IPS-NIHi11 (cell line): ENCODE measurements around the gene SLC28A1.
"Not testable (repeated sequence)": the region's sequence is repeated elsewhere in the genome, so short reads cannot be mapped to it uniquely, and the experiment has no call there.

Experiments used
- DNase-seq: peaks from one replicate; pipeline ENCODE4 v3.0.0; 2012; ENCODE audit warnings: mixed read lengths, low spot score

SLC28A1 gene

DNA sequence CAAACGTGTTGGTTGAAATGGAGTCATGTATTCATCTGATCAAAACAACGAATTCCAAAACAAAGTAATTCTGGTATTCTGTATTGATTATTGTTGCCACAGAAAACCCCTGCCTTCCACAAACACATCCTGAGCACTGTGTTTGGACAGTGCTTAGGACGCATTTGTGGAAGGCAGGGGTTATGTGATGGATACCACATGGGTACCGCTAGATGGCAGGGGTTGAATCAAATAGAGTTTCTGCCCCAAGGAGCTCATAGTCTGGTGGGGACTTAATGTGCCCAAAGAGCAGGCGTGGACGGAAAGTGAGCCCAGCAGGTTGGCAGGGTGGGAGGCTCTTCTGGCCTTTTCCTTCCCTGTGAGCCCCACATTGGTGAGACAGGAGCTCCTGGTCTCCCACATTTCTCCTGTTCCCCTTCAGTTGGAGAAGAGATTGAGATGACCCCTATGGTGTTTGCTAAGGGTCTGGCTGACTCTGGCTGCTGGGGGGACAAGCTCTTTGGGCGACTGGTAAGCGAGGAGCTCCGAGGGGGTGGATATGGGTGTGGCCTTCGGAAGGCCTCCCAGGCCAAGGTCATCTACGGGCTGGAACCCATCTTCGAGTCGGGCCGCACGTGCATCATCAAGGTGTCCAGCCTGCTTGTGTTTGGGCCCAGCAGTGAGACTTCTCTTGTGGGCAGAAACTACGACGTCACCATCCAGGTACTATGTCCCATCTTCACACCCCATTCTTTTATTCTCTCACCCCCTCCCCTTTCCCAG, 22.1 kb upstream of the SLC28A1 start:
- no peak for DNase-seq

DNA sequence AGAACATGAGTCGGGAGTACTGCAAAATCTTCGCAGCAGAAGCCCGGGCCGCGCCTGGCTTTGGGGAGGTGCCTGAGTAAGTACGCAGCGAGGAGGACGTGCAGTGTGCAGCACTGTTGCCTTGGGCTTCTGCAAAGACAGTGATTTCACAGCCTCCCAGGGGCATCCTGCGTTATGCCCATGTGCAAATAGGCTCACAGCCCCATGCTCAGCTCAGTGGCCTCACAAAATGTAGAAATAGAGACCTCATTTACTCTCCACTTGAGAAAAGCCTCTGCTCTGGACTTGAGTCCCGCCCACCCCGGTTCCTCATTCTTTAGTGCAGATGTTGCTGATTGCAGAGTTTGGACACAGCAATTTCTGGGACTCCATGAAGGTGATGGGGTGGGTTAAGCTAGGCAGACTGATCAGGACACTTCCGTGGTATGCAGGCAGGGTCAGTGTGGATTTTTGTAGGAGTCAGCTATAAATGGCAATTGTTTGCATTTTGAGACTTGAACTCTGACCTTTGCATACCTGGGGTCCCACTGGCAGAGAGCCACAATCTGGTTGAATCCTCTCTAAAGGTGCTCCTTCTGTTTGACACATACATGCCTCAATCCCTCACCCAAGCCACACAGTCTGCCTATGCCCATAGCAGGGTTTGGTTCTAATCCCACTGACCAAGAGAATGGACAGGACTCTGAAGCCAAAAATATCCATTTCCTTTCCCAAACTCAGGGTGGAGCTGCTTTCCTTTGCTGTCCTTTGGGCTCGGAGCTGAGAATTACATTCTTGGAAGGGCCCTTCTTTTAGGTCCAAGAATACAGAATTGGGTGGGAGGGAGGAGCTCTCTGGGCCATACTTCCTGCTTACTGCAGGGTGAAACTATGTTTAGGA, 20.7 kb upstream of the SLC28A1 start:
- DNase-seq = no peak

DNA sequence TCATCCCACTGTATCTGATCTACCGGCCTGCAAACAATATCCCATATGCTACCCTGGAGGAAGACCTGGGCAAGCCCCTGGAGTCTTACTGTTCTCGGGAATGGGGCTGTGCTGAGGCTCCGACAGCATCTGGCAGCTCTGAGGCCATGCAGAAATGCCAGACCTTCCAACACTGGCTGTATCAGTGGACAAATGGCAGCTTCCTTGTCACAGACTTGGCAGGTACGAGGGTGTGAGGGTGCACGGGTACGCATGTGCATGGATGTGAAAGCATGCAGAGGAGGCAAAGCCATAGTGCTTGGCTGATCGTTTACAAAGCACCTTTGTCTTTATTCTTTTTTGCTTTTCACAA, 20.0 kb upstream of the SLC28A1 start:
- DNase-seq = no peak

DNA sequence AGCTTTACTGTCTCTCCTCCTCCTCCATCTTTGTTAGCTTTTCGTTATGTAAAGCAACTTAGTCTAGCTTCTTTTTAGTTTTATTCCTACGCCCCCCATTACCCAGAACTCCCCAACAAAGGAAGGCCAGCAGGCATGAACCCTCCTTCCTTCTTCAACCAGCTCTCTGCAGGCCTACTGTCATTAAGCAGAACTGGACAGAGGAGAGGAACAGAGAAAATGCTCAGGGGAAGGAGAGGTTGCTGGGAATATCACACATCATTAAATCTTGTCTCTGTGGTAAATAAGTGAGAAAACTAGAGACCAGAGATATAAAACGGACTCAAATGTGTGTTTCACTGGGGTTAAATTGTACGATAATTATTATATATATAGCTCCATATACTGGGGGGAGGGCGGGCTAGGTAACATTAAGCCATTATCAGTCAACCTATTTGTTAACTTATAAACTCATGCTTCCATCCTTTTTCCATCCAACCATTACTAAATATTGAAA, 19.3 kb upstream of the SLC28A1 start:
- DNase-seq = no peak

DNA sequence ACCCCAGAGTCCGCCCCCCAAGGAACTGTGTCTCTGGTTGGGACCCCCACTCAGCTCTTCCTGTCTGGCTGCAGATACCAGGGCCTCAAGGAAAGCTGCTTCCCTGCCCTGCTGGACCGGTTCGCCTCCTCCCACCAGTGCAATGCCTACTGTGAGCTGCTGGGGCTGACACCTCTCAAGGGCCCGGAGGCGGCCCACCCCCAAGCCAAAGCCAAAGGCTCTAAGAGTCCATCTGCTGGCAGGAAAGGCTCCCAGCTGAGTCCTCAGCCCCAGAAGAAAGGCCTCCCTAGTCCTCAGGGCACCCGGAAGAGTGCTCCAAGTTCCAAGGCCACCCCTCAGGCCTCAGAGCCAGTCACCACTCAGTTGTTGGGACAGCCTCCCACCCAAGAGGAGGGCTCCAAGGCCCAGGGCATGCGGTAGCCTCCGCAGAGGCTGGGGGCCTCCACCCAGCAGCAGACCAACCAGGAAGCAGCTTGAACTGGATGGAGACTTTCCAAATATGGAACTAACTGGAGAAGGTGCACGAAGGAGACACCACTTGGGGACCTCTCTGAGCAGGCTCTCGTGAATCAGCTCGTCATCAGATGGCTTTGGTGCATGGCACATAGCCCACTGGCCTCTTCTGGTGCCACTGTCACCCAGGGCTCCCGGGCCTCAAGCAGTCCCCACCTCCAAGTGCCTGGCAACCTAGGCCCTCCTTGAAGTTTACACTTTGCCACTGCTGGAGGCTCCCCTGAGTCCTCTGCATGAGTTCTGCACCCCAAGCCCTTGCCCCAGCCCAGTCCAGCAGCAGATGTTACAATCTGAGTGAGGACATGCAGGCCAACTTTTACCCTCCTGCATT, 16.2 kb upstream of the SLC28A1 start:
- DNase-seq = no peak

DNA sequence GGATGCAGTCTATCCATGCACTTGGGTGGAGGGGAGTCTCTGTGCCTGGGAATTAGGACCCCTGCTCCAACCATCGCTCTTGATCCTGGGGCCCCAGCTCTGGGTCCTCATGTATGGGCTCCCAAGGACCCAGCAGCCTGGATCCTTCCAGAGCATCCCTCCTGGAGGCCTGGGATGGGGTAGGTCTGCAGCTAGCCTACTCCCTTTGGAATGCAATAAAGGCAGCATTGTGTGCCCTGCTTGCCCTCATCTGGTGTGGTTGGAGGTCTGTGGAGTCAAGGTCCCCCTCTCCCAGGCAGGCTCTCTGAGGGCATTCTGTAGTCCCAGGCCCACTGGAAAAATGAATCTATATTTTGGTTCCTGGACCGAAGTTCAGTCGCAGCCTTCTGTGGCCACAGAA, 15.0 kb upstream of the SLC28A1 start:
- no peak for DNase-seq

DNA sequence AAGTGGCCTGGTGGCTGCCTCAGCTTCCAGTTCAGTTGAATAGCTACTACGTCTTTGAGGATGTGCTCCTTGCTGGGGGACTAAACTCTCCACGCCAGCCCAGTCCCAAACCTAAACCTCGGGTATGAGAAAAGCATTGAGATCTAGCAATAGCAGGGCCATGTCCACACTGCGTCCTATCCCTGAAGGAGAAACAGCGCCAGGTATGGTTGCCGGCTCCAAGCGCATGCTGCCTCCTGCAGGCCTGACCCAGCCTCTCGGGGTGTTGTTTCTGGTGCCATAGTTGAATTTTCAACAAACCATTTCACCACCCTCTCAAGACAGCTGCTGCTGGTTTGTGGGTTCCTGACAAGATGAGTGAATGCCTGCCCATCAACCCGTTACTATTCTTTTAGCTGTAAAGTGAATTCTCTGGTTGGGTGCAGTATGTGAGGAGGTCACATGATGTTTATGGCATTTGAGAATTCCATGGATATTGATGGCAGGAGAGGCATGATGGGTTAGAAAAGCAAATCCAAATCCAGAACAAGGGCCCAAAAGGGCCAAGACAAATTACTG, 13.0 kb upstream of the SLC28A1 start:
- DNase-seq = no peak

DNA sequence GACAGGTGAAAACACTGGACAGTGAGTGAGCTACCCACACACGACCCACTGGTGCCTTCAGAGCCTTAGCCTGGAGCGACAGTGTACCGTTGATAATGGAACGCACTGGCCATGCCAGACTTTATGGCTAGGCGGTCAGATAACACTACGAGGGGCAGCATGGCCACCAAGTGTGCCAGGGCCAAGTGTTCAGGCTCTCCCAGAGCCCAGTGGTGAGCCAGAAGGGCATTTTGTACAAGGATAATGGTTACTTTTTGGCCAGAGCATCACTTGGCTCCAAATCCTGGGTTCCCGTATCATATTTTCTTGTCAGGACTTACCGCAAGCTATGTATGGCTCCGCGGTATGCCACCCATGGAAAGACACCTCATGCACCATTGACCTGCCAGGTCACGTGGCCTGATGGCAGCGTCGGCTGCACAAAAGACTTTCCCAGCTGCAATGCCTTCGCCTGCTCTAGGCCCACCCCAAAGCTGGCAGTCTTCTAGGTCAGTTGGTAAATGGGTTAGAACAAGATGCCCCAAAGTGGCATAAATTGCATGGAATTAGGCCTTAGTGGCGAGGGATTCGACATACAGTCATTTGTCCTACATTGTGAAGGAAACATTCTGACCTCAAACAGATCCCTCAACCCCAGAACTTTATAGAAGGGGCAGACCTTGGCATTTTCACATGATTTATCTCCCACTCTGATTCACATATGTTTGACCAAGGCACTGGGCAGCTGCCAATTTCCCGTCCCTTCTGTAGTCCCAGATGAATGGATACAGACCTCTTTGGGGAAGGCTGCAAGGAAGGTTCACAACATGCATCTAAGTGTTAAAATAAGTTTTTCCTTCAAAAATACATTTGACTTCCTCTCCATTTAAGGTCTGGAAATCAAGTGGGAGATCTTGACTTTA, 12.2 kb upstream of the SLC28A1 start:
- DNase-seq = no peak

DNA sequence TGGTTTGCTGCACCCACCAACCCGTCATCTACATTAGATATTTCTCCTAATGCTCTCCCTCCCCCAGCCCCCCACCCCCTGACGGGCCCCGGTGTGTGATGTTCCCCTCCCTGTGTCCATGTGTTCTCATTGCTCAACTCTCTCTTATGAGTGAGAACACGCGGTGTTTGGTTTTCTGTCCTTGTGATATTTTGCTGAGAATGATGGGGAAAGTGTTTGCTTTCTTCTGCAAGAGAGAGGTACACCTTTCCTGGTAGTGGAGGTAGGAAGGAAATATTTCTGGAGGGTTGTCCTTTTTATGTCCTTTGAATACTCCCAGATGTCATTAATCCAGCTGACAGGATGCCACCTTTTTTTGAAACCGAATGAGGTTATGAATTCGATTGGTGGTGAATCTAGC, 10.5 kb upstream of the SLC28A1 start:
- DNase-seq = no peak

DNA sequence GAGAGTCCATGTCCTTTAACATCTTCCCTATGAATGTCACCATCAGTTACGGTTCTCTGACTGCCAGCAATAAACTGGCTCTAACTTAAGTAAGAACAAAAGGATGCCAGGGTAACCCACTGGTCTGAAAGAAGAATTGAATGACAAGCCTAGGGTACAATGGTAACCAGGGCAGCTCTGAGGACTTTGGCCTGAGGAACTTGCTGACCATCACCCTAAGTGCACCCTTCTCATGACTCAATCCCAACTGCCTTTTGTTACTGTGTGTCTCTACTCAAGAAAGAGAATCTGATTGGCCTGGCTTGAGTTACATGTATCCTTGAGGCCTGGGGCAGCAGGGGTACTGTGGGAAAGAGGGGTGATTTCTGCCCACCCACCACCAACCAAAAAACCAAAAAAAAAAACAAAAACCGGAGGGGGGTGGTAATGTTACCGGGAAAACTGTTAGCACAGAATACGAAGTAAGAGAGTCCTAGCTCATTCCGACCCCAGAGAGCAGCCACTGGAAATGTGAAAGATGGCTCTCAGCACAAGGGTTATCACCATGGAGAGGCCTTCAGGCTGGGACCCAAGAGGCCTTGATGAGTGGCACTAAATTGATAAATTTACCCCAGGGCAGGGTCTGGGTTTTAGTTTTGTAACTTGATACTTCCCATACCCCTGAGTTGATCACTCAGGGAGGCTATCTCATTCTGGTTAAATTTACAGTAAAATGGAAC, 9.3 kb upstream of the SLC28A1 start:
- DNase-seq = no peak

DNA sequence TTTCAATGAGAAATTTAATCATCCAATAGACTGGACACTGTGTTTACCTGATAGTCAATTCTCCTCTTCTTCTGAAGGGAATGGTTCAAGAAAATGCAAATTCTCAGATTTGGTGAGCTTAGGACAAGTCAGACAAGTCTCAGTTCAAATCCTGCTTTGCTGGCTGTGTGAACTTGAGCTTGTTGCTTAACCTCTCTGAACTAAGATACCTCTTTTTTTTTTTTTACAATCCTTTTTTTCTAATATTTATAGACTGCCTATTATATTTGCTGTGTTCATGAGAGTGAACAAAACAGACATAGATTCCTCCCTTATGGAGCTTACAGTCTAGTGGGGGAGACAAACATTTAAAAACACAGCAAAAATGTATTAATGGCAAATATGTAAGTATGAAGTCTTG, 8.2 kb upstream of the SLC28A1 start:
- no peak for DNase-seq

DNA sequence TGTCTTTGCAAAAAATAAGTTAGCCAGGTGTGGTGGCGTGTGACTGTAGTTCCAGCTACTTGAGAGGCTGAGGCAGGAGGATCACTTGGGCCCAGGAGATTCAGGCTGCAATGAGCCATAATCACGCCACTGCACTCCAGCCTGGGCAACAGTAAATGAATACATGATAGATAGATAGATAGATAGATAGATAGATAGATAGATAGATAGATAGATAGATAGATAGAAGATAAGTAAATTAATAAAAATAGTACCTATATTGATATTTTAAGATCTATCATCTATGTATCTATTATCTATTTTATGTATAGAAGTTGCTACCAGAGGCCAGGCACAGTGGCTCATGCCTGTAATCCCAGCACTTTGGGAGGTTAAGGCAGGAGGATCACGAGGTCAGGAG, 6.8 kb upstream of the SLC28A1 start:
- not testable (repeated sequence) for DNase-seq

DNA sequence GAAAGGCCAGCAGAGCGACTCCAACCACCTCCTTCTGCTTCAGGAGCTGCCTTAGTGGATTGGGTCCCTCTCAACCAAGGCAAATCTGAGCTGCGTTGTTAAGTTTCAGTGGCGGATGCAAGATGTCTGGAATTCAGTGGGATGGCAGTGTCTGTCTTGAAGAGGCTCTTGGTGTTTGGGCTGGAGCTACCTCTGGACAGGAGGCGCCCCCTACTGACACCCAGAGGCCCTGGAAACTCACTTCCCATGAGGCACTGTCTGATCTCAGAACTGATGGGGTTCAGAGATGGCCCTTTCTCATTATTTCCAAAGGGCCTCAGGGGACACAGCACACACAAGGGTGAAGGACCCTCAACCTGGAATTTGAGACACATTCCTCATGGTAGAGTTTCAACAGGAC, 6.0 kb upstream of the SLC28A1 start:
- DNase-seq = peak; percentile 87

DNA sequence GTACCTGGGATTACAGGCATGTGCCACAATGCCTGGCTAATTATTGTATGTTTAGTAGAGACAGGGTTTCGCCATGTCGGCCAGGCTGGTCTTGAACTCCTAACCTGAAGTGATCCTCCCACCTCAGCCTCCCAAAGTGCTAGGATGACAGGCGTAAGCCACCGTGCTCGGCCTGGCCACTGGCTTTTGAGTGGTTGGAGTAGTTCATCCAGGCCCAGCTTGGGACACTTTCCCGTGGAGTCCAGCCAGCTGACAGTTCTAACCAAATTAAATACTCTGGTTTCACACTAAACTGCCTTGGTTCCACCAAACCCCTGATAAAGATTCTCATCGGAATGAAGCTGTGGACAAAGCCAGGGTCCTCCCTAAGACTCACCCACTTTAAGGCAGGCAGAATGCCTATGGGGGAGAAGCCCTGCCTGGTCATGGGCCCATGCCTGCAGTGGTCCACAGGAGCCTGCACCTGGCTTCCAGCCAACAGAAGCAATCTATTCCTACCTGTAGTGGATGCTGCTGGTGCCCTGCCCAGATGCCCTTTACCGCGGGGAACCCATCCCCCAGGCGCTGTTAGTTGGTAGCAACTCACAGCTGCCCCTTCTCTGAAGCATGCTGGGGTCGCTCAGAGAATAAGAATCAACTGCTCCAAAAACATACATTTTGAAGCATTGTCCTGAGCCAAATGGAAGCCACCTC, 5.2 kb upstream of the SLC28A1 start:
- no peak for DNase-seq

DNA sequence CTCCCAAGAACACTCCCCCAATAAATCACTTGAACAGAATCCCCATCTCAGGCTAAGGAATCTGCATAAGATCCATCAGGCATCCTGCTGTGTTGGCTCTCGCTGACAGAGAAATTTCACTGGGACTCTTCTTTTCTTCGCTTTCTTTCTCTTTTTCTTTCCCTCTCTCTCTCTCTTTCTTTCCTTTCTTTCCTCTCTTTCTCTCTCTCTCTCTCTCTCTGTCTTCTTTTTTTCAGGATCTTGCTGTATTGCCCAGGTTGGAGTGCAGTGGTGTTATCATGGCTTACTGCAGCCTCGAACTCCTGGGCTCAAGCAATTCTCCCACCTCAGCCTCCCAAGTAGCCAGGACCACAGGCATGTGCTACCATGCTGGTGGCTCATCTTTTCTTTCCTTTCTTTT, 4.5 kb upstream of the SLC28A1 start:
- no peak for DNase-seq

DNA sequence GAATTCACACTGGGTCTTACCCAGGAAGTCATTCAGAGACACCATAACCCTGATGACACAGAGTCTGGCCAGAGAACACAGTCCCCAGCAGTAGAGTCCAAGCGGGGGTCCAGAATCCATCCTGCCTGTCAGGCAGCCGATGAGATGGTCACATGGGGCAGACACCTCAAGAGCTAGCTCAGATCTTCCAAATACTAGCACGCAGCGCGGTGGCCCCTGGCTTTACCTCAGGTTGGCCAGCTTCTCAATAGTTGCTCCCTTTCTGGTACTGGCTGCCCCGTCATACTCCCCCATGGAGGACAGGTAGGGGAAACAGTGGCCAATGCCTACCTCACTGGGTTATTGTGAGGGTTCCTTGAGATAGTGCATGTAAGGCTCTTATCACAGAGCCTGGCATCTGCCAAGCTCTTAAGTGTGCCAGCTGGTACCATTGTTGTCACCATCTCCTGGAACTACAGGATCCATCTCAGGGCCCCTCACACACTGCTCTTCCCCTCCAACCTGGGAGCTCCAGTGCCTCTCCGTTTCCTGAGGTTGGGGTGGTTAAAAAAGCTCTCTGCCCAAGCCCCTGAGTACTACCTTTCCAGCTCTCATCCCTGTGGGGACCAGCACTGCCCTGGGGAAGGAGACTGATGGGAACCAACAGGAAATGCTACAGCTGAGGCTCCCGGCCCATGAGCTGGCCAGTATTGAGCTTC, 3.5 kb upstream of the SLC28A1 start:
- no peak for DNase-seq

DNA sequence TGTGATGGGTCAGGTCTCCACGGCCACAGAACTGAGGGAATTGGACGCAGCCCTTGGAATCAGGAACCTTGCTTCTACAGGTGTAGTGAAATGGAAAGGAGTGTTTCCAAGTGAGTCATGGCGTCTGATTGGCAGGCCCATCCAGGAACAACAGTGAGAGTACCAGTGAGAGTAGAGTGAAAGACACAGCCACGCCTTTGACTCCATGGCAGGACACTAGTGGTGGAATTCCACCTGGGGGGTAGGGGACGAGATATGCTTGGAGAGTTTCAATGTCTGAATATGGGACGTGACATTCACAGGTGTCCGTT, 3.0 kb upstream of the SLC28A1 start:
- DNase-seq = no peak

DNA sequence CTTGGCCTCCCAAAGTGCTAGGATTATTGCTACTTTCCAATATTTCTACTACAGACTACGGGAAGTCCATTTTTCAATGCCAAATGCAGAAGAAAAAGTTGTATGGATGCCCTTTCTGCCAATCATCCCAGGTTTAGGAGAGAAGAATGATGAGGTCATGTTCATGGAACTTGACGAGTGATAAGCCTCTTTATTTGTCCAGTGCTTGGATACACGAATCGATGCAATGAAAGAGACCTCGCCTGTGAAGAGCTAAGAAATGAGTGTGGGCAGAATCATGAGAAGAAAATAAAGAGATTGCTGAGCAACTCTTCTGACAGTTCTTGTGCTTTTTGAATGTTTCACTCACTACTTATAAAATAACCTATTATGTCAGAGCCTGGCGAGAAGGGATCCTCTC, 996 bp upstream of the SLC28A1 start:
- DNase-seq = no peak

DNA sequence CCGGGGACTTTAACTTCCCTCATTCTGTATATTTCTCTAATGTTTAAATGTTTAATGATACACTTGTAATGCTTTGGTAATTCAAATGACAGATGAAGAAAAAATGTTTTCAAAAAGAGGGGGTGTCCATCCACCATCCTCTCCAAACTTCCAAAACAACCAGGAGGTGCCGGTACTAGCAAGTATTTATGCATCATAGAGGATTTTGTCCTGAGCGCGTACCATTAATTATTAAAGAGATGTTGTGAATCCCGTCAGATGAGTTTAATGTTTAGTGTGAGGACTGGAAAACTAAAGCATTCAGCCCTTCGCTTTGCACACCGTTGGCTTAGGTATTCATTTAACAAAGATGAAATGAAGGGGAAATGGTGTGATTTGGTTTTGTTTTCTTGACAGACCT, 1.3 kb downstream of the SLC28A1 start:
- DNase-seq = no peak
